DOHH2 (cell line): ENCODE measurements around the gene ORAI1.

Source experiments
- H3F3A ChIP-seq: fragments of 200-600 bp; sonication (generic), shearing (Covaris generic); 2 replicates; pipeline ENCODE4 v1.6.0; 2016; ENCODE audit warnings: antibody characterized with exemption, mild to moderate bottlenecking; ENCODE audit not compliant: control insufficient read depth, insufficient read depth
- H3K27ac ChIP-seq: fragments of 200-600 bp; sonication (generic); 2 replicates; pipeline ENCODE4 v1.5.1; 2014; ENCODE audit warnings: low read depth, mild to moderate bottlenecking, low read length, moderate library complexity
- H3K27me3 ChIP-seq: fragments of 200-600 bp; sonication (generic); 2 replicates; pipeline ENCODE4 v1.6.1; 2014; ENCODE audit warnings: mild to moderate bottlenecking, low read length, mixed read lengths; ENCODE audit not compliant: control insufficient read depth
- H3K36me3 ChIP-seq: fragments of 200-600 bp; sonication (generic); 2 replicates; pipeline ENCODE4 v1.6.1; 2014; ENCODE audit warnings: mild to moderate bottlenecking, low read length, moderate library complexity, mixed read lengths; ENCODE audit not compliant: control insufficient read depth
- H3K4me1 ChIP-seq: fragments of 200-600 bp; sonication (generic); 2 replicates; pipeline ENCODE4 v1.6.1; 2014; ENCODE audit warnings: mild to moderate bottlenecking, low read length, mixed read lengths; ENCODE audit not compliant: control insufficient read depth
- H3K4me2 ChIP-seq: fragments of 200-600 bp; sonication (generic); 2 replicates; pipeline ENCODE4 v1.6.0; 2014; ENCODE audit warnings: mild to moderate bottlenecking, low read length, moderate library complexity
- H3K4me3 ChIP-seq: fragments of 200-600 bp; sonication (generic); 2 replicates; pipeline ENCODE4 v1.5.1; 2014; ENCODE audit warnings: mild to moderate bottlenecking, low read length, mixed read lengths
- H3K79me2 ChIP-seq: fragments of 200-600 bp; sonication (generic); 2 replicates; pipeline ENCODE4 v1.6.1; 2014; ENCODE audit warnings: mild to moderate bottlenecking, low read length, mixed read lengths; ENCODE audit not compliant: control insufficient read depth
- H3K9me2 ChIP-seq: fragments of 200-600 bp; sonication (generic); replicated peaks from 2 replicates; pipeline ENCODE4 v1.6.1; 2014; ENCODE audit warnings: mild to moderate bottlenecking, low read length, mixed read lengths; ENCODE audit not compliant: control insufficient read depth
- H3K9me3 ChIP-seq: fragments of 200-600 bp; sonication (generic); 2 replicates; pipeline ENCODE4 v1.6.1; 2014; ENCODE audit warnings: antibody characterized with exemption, low read length, mixed read lengths; ENCODE audit not compliant: control insufficient read depth, insufficient read depth
- H4K20me1 ChIP-seq: fragments of 200-600 bp; sonication (generic); 2 replicates; pipeline ENCODE4 v1.6.0; 2014; ENCODE audit warnings: low read depth, mild to moderate bottlenecking, antibody characterized with exemption, low read length, moderate library complexity; ENCODE audit not compliant: control insufficient read depth, insufficient read depth
- EZH2phosphoT487 ChIP-seq: fragments of 200-600 bp; sonication (generic); IDR thresholded peaks from 2 replicates; pipeline ENCODE4 v1.6.1; 2017; ENCODE audit warnings: borderline replicate concordance, mild to moderate bottlenecking, antibody characterized with exemption, low read length, moderate library complexity, mixed read lengths
- TF ChIP-seq, protein P1 (sequence below): fragments of 200-600 bp; sonication (generic); IDR thresholded peaks from one replicate; pipeline ENCODE4 v1.5.1; 2014; ENCODE audit warnings: antibody characterized with exemption, mild to moderate bottlenecking, low read depth, low read length; ENCODE audit not compliant: poor library complexity, severe bottlenecking

ORAI1 gene

DNA sequence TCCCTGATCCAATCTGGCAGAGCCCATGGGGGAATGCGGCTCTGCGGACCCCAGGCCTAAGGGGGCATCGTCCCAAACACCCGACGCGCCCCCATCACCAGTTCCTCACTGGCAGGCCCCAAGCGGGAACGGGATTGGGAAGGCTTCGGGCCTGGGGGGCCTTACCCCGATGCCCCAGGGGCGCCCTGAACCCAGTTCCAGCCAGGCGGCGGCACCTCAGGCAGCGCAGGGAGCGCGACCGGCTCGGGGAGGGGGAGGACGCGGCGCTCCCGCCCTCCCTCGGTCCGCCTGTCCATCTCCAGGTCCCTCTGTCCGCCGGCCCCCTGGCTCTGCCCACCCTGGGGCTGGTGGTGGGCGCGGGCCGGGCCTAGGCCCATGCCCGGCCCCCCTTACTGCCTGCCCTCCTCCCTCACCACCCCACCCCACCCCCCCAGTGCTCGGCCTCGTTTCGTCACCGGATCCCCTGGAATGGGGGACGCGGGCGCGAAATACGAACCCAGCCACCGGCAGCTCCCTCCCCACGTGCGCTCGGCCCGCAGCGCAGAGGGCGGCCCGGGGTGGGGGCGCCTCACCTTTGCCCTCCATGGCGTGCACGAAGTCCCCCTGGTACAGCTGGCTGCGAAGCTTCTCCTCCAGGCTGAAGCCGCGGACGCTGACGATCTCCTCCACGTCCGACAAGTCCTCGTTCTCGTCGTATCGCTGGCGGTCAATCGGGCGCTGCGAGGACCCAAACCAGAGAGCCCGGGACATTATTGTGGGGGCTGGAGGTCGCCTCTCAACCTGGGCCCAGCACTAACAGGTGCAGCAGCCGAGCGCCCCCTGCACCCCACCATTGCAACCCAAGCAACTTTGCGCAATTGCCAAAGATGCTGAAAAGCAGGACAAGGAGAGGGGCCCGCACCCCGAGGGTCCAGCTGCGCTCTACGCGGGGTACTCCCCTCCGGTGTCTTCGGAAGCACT lies 47.8 kb upstream of the ORAI1 start:
- H3K79me2 ChIP-seq: peaks cover 9% of the 10 kb centered on the region

DNA sequence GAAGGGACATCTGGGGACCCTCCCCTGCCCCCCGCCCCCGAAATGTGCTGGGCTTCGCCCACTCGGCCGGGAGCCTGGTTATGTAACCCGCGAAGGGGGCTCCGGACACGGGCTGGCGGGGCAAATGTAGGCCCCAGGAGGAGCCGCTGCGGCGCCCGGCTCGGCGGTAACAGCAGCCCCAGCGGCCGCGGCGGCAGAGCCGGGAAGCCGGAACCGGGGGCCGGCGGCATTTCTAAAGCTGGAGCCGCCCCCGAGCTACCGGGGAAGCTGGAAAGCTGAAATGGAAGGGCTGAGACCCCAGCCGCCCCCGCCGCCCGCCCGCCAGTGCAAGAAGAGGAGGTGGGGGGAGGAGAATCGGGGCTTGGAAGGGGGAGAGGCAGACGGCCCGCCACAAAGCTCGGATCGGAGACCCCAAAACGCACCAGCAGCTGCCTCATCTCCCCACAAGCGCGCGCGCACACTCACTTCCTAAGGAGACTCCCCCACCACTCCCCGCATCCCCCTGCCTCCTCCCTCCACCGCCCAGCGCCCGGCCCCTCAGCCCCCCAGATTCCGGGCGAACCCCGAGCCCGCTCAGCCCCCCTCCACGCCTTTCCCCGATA lies 47.0 kb upstream of the ORAI1 start:
- peak overlapping the region; percentile 77 for H3K4me3 ChIP-seq
- no peaks in the 10 kb centered on the region for H3K9me3 ChIP-seq
- peak overlapping the region; percentile 80 for H3K4me2 ChIP-seq
- H3F3A ChIP-seq: peaks cover 8% of the 10 kb centered on the region; the same call in 1 of the 2 replicates
- no peaks in the 10 kb centered on the region for H3K27me3 ChIP-seq
- peaks cover 20% of the 10 kb centered on the region for H3K36me3 ChIP-seq
- no peaks in the 10 kb centered on the region for H4K20me1 ChIP-seq
- H3K27ac ChIP-seq: peak overlapping the region; percentile 68
- H3K9me2 ChIP-seq: no peaks in the 10 kb centered on the region
- peaks cover 9% of the 10 kb centered on the region for H3K79me2 ChIP-seq
- peaks cover 49% of the 10 kb centered on the region for H3K4me1 ChIP-seq
- no peak for TF ChIP-seq EZH2phosphoT487
- TF ChIP-seq, protein P1, sequence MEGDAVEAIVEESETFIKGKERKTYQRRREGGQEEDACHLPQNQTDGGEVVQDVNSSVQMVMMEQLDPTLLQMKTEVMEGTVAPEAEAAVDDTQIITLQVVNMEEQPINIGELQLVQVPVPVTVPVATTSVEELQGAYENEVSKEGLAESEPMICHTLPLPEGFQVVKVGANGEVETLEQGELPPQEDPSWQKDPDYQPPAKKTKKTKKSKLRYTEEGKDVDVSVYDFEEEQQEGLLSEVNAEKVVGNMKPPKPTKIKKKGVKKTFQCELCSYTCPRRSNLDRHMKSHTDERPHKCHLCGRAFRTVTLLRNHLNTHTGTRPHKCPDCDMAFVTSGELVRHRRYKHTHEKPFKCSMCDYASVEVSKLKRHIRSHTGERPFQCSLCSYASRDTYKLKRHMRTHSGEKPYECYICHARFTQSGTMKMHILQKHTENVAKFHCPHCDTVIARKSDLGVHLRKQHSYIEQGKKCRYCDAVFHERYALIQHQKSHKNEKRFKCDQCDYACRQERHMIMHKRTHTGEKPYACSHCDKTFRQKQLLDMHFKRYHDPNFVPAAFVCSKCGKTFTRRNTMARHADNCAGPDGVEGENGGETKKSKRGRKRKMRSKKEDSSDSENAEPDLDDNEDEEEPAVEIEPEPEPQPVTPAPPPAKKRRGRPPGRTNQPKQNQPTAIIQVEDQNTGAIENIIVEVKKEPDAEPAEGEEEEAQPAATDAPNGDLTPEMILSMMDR: no peak

More for the DNA sequence above, 47.8 kb upstream of the ORAI1 start:
- Histone ChIP-seq H3K4me3 (peak overlapping the region; percentile 77), H3F3A (peaks cover 8% of the 10 kb centered on the region; the same call in 1 of the 2 replicates), H4K20me1 (no peaks in the 10 kb centered on the region), H3K27me3 (no peaks in the 10 kb centered on the region), H3K9me2 (no peaks in the 10 kb centered on the region), H3K4me1 (peaks cover 47% of the 10 kb centered on the region), H3K27ac (no peak overlapping the region), H3K4me2 (peak overlapping the region; percentile 80), H3K36me3 (peaks cover 25% of the 10 kb centered on the region), H3K9me3 (no peaks in the 10 kb centered on the region)
- no peak for TF ChIP-seq EZH2phosphoT487
- TF ChIP-seq, protein P1: peak; percentile 27

DNA sequence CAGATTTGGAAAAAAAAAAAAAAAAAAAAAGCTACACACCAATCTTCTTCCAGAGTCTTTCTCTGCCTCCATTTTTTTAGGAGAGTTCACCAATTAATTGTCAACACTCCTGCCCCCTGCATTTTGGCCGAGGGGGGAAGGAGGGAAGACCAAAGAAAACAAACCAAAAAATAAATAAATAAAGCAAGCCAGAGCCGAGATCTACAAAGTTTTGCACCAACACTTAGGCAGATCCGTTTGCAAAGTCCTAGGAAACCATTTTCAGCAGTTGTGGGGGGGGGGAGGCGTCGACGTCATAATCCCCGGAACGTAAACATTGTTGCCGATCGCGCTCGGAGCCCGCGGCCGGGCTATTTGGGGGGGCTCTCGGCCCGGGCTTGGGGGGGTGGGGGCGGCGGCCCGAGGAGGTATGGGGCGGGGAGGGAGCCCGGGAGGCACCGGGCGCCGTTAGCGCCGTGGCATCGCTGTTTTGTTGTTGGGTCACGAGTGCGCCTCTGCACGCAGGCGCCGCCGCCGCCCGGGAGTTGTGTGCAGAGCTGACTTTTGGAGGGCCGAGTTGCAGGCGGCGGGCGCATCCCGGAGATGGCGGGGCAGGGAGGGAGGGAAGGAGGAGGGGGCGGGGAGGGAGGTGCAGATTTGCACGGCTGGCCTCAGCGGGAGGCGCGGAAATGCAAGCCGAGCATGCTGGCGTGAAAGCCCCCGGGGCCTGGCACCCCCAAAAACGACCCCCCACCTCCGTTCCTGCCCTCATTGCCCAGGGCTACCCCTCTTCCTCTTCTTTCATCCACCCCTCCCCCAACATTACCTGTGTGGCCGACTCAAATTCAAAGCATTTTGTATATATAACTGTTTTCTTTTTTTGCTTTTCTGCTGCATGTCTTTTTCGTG lies 46.1 kb upstream of the ORAI1 start:
- peaks cover 49% of the 10 kb centered on the region for H3K4me1 ChIP-seq
- H3K79me2 ChIP-seq: peaks cover 9% of the 10 kb centered on the region
- no peaks in the 10 kb centered on the region for H3K9me3 ChIP-seq

More for the DNA sequence above, 46.1 kb upstream of the ORAI1 start:
- Histone ChIP-seq H3K36me3 (peaks cover 11% of the 10 kb centered on the region), H3F3A (peaks cover 8% of the 10 kb centered on the region; the same call in 1 of the 2 replicates), H4K20me1 (no peaks in the 10 kb centered on the region), H3K27ac (peak overlapping the region; percentile 68), H3K4me3 (peak overlapping the region; percentile 77), H3K9me2 (no peaks in the 10 kb centered on the region), H3K4me2 (peak overlapping the region; percentile 80), H3K27me3 (no peaks in the 10 kb centered on the region)
- TF ChIP-seq EZH2phosphoT487: no peak
- TF ChIP-seq, protein P1: no peak
